ENCODE results near the gene REC8. TPM values are rescaled to one million over a fixed set of nuclear protein-coding genes. Genes with fewer than 3 reads are reported as not detected.

REC8 gene
- total and polyA plus RNA-seq, 10 of the 15 experiments (the other 5 are each of a cell fraction or from before 2014, with no cell fraction given), result 4.2 to 76.9 (median 29.1) TPM

- TF ChIP-seq SKIL (IDR thresholded peaks at IDR 0.05; ENCODE audit: low read depth, poor library complexity, severe bottlenecking), result peak; percentile 79
- TF ChIP-seq CEBPZ (IDR thresholded peaks at IDR 0.05; ENCODE audit: low read depth, low read length), result peak; percentile 67
- TF ChIP-seq BHLHE40 (IDR thresholded peaks at IDR 0.05; ENCODE audit: borderline replicate concordance in 1 of 2, low read depth in 2 of 2, low read length in 1 of 2), result peak in 1 of 2 experiments; percentile 46; a peak in 2 of 4 replicates
- TF ChIP-seq ZNF24 (IDR thresholded peaks at IDR 0.05), result no peak
- no peak for TF ChIP-seq YBX1 (IDR thresholded peaks at IDR 0.05)
- peak; percentile 26 for TF ChIP-seq DPF2 (IDR thresholded peaks at IDR 0.05)
- TF ChIP-seq IRF5 (IDR thresholded peaks at IDR 0.05; ENCODE audit: borderline replicate concordance), result no peak
- TF ChIP-seq KLF5 (IDR thresholded peaks at IDR 0.05; ENCODE audit: partially characterized antibody), result peak; percentile 43
- no peak for TF ChIP-seq ATF3 (IDR thresholded peaks at IDR 0.05; ENCODE audit: borderline replicate concordance, extremely low read depth, low read depth, low read length)
Measured at GRCh38 chr14:24141097-24141880, 30.6 kb upstream of the REC8 start, which contains the start of gene EMC9 (continued).
